Ramos (cell line): Measurements from ENCODE around the gene ARHGAP27.

Experiments used
- in situ Hi-C: fragments of 300-500 bp; cut with MboI; formaldehyde crosslinking; loops from one replicate; pipeline ENCODE4 v1.14.3; 2022; ENCODE audit warnings: low sequenced_read_pairs; ENCODE audit not compliant: unreplicated experiment

ARHGAP27 gene

GRCh38 chr17:45448066-45448465, 15.4 kb upstream of the ARHGAP27 start:
- in situ Hi-C loops = loop anchor here (25.0 kb wide), 1 partner anchor 139 kb away; no protein-coding TSS in a partner anchor

- in situ Hi-C loops = loop anchor here (25.0 kb wide), 1 partner anchor 140 kb away; no protein-coding TSS in a partner anchor
Observed at GRCh38 chr17:45447650-45448049, 15.0 kb upstream of the ARHGAP27 start.

- in situ Hi-C loops = loop anchor here (25.0 kb wide), 1 partner anchor 140 kb away; no protein-coding TSS in a partner anchor
Observed at GRCh38 chr17:45446872-45447625, 14.4 kb upstream of the ARHGAP27 start.

GRCh38 chr17:45445901-45446743, 13.5 kb upstream of the ARHGAP27 start:
- in situ Hi-C loops = loop anchor here (25.0 kb wide), 1 partner anchor 141 kb away; no protein-coding TSS in a partner anchor

- in situ Hi-C loops = loop anchor here (25.0 kb wide), 1 partner anchor 142 kb away; no protein-coding TSS in a partner anchor
Observed at GRCh38 chr17:45444856-45445820, 12.5 kb upstream of the ARHGAP27 start.

GRCh38 chr17:45444301-45444700, 11.6 kb upstream of the ARHGAP27 start:
- in situ Hi-C loops = loop anchor here (25.0 kb wide), 1 partner anchor 143 kb away; no protein-coding TSS in a partner anchor

GRCh38 chr17:45443371-45444260, 10.9 kb upstream of the ARHGAP27 start:
- in situ Hi-C loops = loop anchor here (25.0 kb wide), 1 partner anchor 144 kb away; no protein-coding TSS in a partner anchor

GRCh38 chr17:45441526-45442310, 9.0 kb upstream of the ARHGAP27 start:
- in situ Hi-C loops = loop anchor here (25.0 kb wide), 1 partner anchor 146 kb away; no protein-coding TSS in a partner anchor

- in situ Hi-C loops = loop anchor here (25.0 kb wide), 1 partner anchor 146 kb away; no protein-coding TSS in a partner anchor
Observed at GRCh38 chr17:45440839-45441515, 8.3 kb upstream of the ARHGAP27 start.

- in situ Hi-C loops = loop anchor here (25.0 kb wide), 1 partner anchor 147 kb away; no protein-coding TSS in a partner anchor
Observed at GRCh38 chr17:45440161-45440778, 7.6 kb upstream of the ARHGAP27 start.

GRCh38 chr17:45438931-45439610, 6.4 kb upstream of the ARHGAP27 start:
- in situ Hi-C loops = loop anchor here (25.0 kb wide), 1 partner anchor 148 kb away; no protein-coding TSS in a partner anchor

- in situ Hi-C loops = loop anchor here (25.0 kb wide), 1 partner anchor 150 kb away; no protein-coding TSS in a partner anchor
Observed at GRCh38 chr17:45437465-45438283, 5.0 kb upstream of the ARHGAP27 start.

- in situ Hi-C loops = loop anchor here (25.0 kb wide), 1 partner anchor 150 kb away; no protein-coding TSS in a partner anchor
Observed at GRCh38 chr17:45436625-45437464, 4.2 kb upstream of the ARHGAP27 start.

GRCh38 chr17:45436161-45436560, 3.5 kb upstream of the ARHGAP27 start:
- in situ Hi-C loops = loop anchor here (25.0 kb wide), 1 partner anchor 151 kb away; no protein-coding TSS in a partner anchor
